LNCaP clone FGC (cell line): ENCODE measurements around the gene MLH1.

Source experiments
- DNase-seq: peaks from one replicate; pipeline ENCODE4 v3.0.0-alpha.2; 2011; ENCODE audit warnings: low read depth
- H3K4me3 ChIP-seq: 2 replicates; pipeline ENCODE4 v1.5.1; 2011; ENCODE audit warnings: mild to moderate bottlenecking, low read depth, low read length, control low read depth
- TF ChIP-seq, protein P1 (sequence below): IDR thresholded peaks from 2 replicates; pipeline ENCODE4 v1.5.1; 2012; ENCODE audit warnings: mild to moderate bottlenecking; ENCODE audit not compliant: control insufficient read depth, insufficient read depth; ENCODE audit errors: extremely low read depth

Gene MLH1

DNA sequence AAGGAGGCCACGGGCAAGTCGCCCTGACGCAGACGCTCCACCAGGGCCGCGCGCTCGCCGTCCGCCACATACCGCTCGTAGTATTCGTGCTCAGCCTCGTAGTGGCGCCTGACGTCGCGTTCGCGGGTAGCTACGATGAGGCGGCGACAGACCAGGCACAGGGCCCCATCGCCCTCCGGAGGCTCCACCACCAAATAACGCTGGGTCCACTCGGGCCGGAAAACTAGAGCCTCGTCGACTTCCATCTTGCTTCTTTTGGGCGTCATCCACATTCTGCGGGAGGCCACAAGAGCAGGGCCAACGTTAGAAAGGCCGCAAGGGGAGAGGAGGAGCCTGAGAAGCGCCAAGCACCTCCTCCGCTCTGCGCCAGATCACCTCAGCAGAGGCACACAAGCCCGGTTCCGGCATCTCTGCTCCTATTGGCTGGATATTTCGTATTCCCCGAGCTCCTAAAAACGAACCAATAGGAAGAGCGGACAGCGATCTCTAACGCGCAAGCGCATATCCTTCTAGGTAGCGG, 452 bp upstream of the MLH1 start, which contains the start of gene EPM2AIP1:
TSS of gene EPM2AIP1 (minus strand) at position 326 of the 520 bp plus-strand sequence. CDS start at position 272, 54 bp downstream.
- TF ChIP-seq, protein P1, sequence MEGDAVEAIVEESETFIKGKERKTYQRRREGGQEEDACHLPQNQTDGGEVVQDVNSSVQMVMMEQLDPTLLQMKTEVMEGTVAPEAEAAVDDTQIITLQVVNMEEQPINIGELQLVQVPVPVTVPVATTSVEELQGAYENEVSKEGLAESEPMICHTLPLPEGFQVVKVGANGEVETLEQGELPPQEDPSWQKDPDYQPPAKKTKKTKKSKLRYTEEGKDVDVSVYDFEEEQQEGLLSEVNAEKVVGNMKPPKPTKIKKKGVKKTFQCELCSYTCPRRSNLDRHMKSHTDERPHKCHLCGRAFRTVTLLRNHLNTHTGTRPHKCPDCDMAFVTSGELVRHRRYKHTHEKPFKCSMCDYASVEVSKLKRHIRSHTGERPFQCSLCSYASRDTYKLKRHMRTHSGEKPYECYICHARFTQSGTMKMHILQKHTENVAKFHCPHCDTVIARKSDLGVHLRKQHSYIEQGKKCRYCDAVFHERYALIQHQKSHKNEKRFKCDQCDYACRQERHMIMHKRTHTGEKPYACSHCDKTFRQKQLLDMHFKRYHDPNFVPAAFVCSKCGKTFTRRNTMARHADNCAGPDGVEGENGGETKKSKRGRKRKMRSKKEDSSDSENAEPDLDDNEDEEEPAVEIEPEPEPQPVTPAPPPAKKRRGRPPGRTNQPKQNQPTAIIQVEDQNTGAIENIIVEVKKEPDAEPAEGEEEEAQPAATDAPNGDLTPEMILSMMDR: peak; percentile 50
- no peak for DNase-seq
- peak within 1 kb of the TSS; percentile 84 for H3K4me3 ChIP-seq

DNA sequence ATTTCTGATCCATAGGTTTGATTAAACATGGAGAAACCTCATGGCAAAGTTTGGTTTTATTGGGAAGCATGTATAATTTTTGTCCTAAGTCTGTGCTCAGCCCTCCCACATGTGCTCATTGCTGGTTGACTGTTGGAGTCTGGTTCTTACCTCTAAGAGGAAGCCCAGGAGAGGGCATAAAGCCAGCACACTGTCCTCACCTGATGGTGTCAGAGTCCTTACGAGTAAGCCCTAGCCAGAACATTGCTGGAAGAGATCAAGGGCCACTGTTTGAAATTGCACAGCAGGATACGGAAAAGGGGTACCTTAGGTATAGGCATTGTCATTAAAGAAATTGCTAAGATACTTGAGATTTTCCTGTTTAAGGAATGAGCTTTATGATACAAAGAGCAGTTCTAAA, 21.3 kb downstream of the MLH1 start:
- no peak overlapping the region for H3K4me3 ChIP-seq
- TF ChIP-seq, protein P1: no peak
- no peak for DNase-seq

DNA sequence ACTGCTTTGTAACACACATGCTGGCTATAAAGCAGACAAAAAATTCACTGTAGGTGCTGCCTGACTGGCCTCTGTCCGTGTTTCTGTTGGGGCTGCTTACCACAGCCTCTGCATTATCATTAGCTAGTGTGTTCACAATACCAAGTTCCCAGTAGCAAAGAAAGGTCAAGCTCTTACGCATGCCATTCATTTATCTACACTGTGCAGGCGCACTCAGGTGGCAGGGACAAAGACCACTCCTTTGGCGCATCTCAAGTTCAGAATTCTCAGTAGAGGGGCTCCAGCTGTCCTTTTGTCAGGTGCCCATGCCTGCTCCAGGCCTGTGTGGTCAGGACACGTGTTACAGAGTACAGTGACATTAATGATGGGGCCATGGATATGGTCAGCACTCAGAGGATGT, 22.3 kb downstream of the MLH1 start:
- TF ChIP-seq, protein P1: no peak
- no peak overlapping the region for H3K4me3 ChIP-seq
- DNase-seq: no peak

DNA sequence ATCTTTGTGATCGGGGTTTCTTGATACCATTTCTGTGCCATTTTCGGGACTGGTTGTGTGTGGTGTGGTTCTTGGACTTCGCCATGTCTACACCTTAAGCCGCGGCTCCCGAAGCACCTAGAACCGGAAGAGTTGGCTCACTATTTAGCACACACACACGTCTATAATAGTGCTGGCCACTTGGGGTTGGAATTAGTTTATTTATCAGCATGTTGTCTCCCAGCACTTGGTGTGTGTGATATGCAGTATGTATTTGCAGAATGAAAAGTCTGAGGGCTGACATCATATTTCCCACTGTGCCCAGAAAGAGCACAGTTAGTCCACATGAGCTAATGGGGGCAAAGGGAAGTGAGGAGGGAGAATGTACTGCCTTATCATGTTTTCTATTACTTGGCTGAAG, 23.6 kb downstream of the MLH1 start:
- H3K4me3 ChIP-seq: no peak overlapping the region
- no peak for DNase-seq
- TF ChIP-seq, protein P1: no peak

DNA sequence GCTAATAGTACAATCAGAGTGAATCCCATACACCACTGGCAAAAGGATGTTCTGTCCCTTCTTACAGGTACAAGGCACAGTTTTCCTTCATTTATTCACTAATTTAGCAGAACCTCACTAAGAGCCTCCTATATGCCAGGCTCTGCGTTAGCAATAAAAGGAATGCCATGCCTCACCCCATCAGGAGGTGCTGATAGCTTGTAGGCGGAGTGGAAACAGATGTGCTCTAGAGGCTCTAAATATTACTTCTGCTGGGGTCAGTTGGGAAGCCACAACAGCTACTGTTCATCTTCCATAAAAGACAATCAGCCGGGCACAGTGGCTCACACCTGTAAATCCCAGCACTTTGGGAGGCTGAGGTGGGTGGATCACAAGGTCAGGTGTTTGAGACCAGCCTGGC, 24.4 kb downstream of the MLH1 start:
- H3K4me3 ChIP-seq: no peak overlapping the region
- DNase-seq: no peak
- TF ChIP-seq, protein P1: no peak

DNA sequence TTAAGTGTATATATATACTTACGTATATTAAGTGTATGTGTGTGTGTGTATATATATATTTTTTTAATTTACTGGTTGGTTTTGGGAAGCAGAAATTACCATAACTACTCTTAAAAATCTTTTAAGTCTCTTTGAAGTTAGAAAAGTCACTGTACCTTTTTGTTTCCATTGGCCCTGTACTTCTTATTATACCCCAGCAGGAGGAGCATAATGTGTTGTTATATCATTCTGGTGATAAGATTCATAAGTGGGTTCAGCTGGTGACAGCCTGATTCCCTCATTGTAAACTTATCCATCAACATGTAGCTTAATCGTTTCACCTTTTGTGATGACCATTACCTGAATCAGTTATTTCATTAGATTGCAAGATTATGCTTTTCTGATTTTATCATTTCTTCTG, 30.8 kb downstream of the MLH1 start:
- H3K4me3 ChIP-seq: no peak overlapping the region
- no peak for DNase-seq
- TF ChIP-seq, protein P1: peak; percentile 60

DNA sequence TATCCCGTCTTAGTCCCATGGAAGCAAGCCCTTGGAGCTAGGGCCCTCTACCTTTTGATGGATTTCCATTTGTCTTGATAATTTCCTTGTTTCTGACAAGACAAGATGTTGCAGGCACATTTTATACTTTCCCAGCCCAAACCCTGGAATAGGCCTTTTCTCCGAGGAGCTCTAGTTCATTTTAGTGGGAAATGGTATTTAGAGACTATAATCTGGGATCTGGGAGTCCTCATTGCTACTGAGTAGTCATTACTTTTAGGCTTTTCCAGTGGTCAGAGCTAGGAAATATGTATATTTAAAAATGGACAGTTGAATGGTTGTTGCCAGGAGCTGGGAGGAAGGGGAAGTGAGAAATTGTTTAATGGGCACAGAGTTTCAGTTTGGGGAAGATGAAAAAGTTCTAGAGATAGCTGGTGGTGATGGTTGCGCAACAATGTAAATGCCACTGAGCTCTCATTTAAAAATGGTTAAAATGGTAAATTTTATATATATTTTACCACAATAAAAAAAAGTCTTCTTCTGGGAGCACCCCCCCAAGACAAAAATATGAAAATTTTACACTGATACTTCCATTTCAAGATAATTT, 31.6 kb downstream of the MLH1 start:
- DNase-seq: no peak

More for the DNA sequence above, 31.6 kb downstream of the MLH1 start:
- TF ChIP-seq, protein P1: no peak
- no peak overlapping the region for H3K4me3 ChIP-seq
